Natural killer cell (primary cell): ENCODE measurements around the gene REEP1. TPM values are rescaled to one million over a fixed set of nuclear protein-coding genes. Genes with fewer than 3 reads are reported as not detected.

Source experiments
- ATAC-seq, 3 donors: fragments of 150-1000 bp in 2 of 3; fragments of 200-7000 bp in 1 of 3; cut with Tn5 transposase; 1 replicate in 1 of 3; 2 replicates in 2 of 3; pipeline ENCODE4 v1.10.0; 2021; ENCODE audit warnings: mild to moderate bottlenecking in 2 of 3, moderate library complexity in 2 of 3
- DNase-seq, 2 donors: peaks; one replicate each; pipeline versions ENCODE4 v3.0.0 to v3.0.0-alpha.2; 2013 to 2021; ENCODE audit warnings: mixed read lengths in 1 of 2
- H3K27ac ChIP-seq: one replicate; pipeline ENCODE4 v1.5.1; 2013; ENCODE audit warnings: mild to moderate bottlenecking, low read length
- H3K27me3 ChIP-seq: one replicate; pipeline ENCODE4 v1.6.1; 2013; ENCODE audit warnings: low read length; ENCODE audit not compliant: control insufficient read depth, insufficient read depth
- H3K36me3 ChIP-seq: one replicate; pipeline ENCODE4 v1.6.1; 2013; ENCODE audit warnings: low read length; ENCODE audit not compliant: control insufficient read depth, insufficient read depth
- H3K4me1 ChIP-seq: one replicate; pipeline ENCODE4 v1.6.1; 2013; ENCODE audit warnings: low read length; ENCODE audit not compliant: control insufficient read depth, insufficient read depth
- H3K4me3 ChIP-seq: one replicate; pipeline ENCODE4 v1.5.1; 2013; ENCODE audit warnings: low read length
- H3K9me3 ChIP-seq: one replicate; pipeline ENCODE4 v1.6.1; 2013; ENCODE audit warnings: low read length; ENCODE audit not compliant: control insufficient read depth, insufficient read depth
- H3K27ac Mint-ChIP-seq, 2 donors: one replicate each; pipeline ENCODE4 v1.8.0; 2022; ENCODE audit warnings: mild to moderate bottlenecking in 2 of 2, mixed read lengths in 2 of 2, moderate library complexity in 1 of 2
- H3K27me3 Mint-ChIP-seq, 2 donors: one replicate each; pipeline ENCODE4 v1.8.0; 2022; ENCODE audit warnings: low read depth in 2 of 2, mixed read lengths in 2 of 2
- H3K36me3 Mint-ChIP-seq: one replicate; pipeline ENCODE4 v1.8.0; 2022; ENCODE audit warnings: mixed read lengths
- H3K4me1 Mint-ChIP-seq, 2 donors: one replicate each; pipeline ENCODE4 v1.8.0; 2022; ENCODE audit warnings: mixed read lengths in 2 of 2
- H3K4me3 Mint-ChIP-seq: one replicate; pipeline ENCODE4 v1.8.0; 2022; ENCODE audit warnings: mild to moderate bottlenecking, moderate library complexity, mixed read lengths
- H3K9me3 Mint-ChIP-seq, 2 donors: one replicate each; pipeline ENCODE4 v1.8.0; 2022; ENCODE audit warnings: mixed read lengths in 2 of 2
- WGBS: methylation state at CpG from one replicate; pipeline ENCODE4 v1.1.7; 2013; ENCODE audit warnings: missing lambda C conversion rate; ENCODE audit not compliant: insufficient coverage; 5-methylcytosine and 5-hydroxymethylcytosine counted together
- intact Hi-C: fragments of 100-400 bp; cut with micrococcal nuclease; formaldehyde crosslinking; loops from one replicate; pipeline ENCODE4 v1.14.2; 2022
- total RNA-seq, 4 donors: library from RNA; stranded (reverse); fragments of 120-200 nt in 1 of 4; gene quantifications; one replicate each; pipeline versions ENCODE4 v1.2.3 to v1.2.4, GENCODE V29; 2013 to 2022
- TF ChIP-seq, protein P1 (sequence below): fragments of 200-600 bp; IDR thresholded peaks from one replicate; pipeline ENCODE4 v1.8.0; 2022; ENCODE audit warnings: antibody characterized with exemption

The REEP1 gene
- total RNA-seq, 3 donors from 2014 or later (not counting 1 experiment from before 2014, with no cell fraction given), result 0.10 TPM; not detected in 2

DNA sequence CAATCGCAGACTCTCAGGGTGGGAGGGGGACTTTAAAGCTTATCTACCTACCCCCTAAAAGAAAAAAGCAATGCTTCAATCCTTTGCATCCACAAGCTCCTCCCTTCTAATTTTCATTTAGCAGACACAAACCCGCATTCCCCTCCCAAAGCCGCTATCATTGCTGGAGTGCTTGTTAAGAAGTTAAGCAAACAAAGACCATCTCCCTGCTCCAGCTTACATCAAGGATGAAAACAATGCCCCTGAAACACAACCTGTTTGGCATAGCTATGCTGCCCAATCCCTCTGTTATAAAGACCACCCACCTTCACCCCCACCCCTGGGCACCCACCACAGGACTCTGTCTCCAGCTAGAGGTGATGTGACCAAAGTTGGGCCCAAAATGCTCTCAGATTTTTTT is 33.0 kb downstream of the REEP1 start:
- no peaks in the 10 kb centered on the region for H3K36me3 ChIP-seq
- Mint-ChIP-seq H3K36me3 (no peaks in the 10 kb centered on the region), H3K4me1 (no peaks in the 10 kb centered on the region), H3K4me3 (no peak overlapping the region), H3K27ac (no peak overlapping the region), H3K27me3 (peaks cover 24 to 60% of the 10 kb centered on the region in 2 donors), H3K9me3 (no peaks in the 10 kb centered on the region)
- H3K4me1 ChIP-seq, result no peaks in the 10 kb centered on the region
- H3K27ac ChIP-seq, result no peak overlapping the region
- no peaks in the 10 kb centered on the region for H3K9me3 ChIP-seq
- intact Hi-C loops, result no loop called here
- TF ChIP-seq, protein P1, sequence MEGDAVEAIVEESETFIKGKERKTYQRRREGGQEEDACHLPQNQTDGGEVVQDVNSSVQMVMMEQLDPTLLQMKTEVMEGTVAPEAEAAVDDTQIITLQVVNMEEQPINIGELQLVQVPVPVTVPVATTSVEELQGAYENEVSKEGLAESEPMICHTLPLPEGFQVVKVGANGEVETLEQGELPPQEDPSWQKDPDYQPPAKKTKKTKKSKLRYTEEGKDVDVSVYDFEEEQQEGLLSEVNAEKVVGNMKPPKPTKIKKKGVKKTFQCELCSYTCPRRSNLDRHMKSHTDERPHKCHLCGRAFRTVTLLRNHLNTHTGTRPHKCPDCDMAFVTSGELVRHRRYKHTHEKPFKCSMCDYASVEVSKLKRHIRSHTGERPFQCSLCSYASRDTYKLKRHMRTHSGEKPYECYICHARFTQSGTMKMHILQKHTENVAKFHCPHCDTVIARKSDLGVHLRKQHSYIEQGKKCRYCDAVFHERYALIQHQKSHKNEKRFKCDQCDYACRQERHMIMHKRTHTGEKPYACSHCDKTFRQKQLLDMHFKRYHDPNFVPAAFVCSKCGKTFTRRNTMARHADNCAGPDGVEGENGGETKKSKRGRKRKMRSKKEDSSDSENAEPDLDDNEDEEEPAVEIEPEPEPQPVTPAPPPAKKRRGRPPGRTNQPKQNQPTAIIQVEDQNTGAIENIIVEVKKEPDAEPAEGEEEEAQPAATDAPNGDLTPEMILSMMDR, result no peak
- DNase-seq (no peak), ATAC-seq (no peak)
- H3K27me3 ChIP-seq, result no peaks in the 10 kb centered on the region
- 94% methylated on average over 2 of the region's 3 CpGs for WGBS
- no peak overlapping the region for H3K4me3 ChIP-seq

DNA sequence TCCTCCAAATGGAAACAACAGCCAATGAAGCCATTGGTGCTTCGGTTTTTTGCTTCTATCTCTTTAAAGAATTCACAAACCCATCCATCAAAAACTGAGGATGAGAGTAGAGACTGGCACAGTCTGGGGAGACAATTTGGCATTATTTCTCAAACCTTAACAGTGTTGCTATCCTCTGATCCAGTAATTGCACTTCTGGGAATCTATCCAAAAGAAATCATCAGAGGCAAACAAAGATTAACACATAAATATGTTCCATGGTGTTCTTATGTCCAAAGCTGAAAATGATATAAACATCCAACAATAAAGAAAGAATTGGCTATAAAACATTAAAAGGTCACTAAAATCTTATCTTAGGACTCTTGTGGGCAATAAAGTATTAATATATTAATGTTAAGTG is 35.1 kb downstream of the REEP1 start:
- TF ChIP-seq, protein P1, result no peak
- intact Hi-C loops, result no loop called here
- no peak overlapping the region for H3K27ac ChIP-seq
- no peaks in the 10 kb centered on the region for H3K36me3 ChIP-seq
- no peaks in the 10 kb centered on the region for H3K36me3 Mint-ChIP-seq
- no peaks in the 10 kb centered on the region for H3K9me3 Mint-ChIP-seq
- ATAC-seq (no peak), DNase-seq (no peak)
- no peaks in the 10 kb centered on the region for H3K4me1 Mint-ChIP-seq
- no peak overlapping the region for H3K27ac Mint-ChIP-seq
- 78% methylated on average over 1 of the region's 1 CpG for WGBS
- no peaks in the 10 kb centered on the region for H3K27me3 ChIP-seq
- H3K27me3 Mint-ChIP-seq, result peaks cover 33 to 63% of the 10 kb centered on the region in 2 donors
- no peak overlapping the region for H3K4me3 ChIP-seq
- no peaks in the 10 kb centered on the region for H3K4me1 ChIP-seq
- no peaks in the 10 kb centered on the region for H3K9me3 ChIP-seq
- no peak overlapping the region for H3K4me3 Mint-ChIP-seq

DNA sequence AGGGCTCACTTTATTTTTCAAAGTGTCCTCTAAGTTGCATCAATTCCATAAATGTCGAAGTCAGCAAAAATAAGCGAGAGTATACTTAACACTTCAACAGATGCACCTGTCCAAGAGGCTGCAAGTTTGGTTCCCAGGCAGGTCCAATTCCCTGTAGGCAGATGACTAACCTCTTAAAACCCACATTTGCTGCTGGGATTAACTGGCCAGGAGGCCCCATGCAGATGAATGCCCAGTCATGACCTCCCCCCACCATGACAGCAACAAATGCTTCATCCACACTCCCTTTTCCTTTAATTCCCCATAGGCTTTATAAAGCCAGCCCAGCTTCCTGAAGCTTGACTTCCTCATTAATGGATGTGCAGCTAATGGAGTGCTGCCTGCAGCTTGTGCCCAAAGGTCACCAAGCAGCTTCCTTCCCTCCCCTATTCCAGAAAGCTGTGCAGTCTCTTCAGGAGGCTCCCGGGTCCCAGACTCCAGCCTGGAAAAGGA is 35.7 kb downstream of the REEP1 start:
- no peak overlapping the region for H3K4me3 Mint-ChIP-seq
- intact Hi-C loops, result no loop called here
- peaks cover 36 to 63% of the 10 kb centered on the region in 2 donors for H3K27me3 Mint-ChIP-seq
- TF ChIP-seq, protein P1, result no peak
- H3K9me3 ChIP-seq, result no peaks in the 10 kb centered on the region
- no peak overlapping the region for H3K27ac ChIP-seq
- WGBS, result 86% methylated on average over 3 of the region's 3 CpGs
- no peaks in the 10 kb centered on the region for H3K36me3 Mint-ChIP-seq
- H3K9me3 Mint-ChIP-seq, result no peaks in the 10 kb centered on the region
- DNase-seq (no peak), ATAC-seq (no peak)
- no peaks in the 10 kb centered on the region for H3K4me1 Mint-ChIP-seq
- no peaks in the 10 kb centered on the region for H3K27me3 ChIP-seq
- H3K4me3 ChIP-seq, result no peak overlapping the region
- no peak overlapping the region for H3K27ac Mint-ChIP-seq
- H3K36me3 ChIP-seq, result no peaks in the 10 kb centered on the region
- H3K4me1 ChIP-seq, result no peaks in the 10 kb centered on the region

DNA sequence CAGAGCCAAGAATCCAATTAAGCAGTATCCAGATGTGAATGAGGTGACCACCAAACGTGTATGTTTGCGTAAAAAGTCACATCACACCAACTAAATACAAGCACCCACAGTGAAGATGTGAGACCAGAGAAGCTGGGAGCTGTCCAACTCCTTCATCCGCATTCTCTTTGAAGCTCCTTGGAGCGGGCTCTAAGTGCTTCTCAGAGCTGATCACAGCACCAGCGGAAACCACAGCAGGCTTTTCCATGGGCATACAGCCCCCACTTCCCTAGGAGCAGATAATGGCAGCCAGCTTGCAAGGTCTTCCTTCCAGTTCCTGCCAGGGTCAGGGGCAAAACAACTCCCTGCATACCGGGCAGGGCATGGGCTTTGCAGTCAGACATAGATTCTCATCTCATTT is 36.4 kb downstream of the REEP1 start:
- ATAC-seq, result no peak
- H3K27me3 ChIP-seq, result no peaks in the 10 kb centered on the region
- TF ChIP-seq, protein P1, result no peak
- no peaks in the 10 kb centered on the region for H3K36me3 ChIP-seq
- no peak for DNase-seq
- no peaks in the 10 kb centered on the region for H3K36me3 Mint-ChIP-seq
- H3K4me1 Mint-ChIP-seq, result no peaks in the 10 kb centered on the region
- intact Hi-C loops, result no loop called here
- H3K27ac Mint-ChIP-seq, result no peak overlapping the region
- WGBS, result 65% methylated on average over 6 of the region's 6 CpGs
- no peak overlapping the region for H3K4me3 ChIP-seq
- H3K27ac ChIP-seq, result no peak overlapping the region
- H3K4me1 ChIP-seq, result no peaks in the 10 kb centered on the region
- H3K4me3 Mint-ChIP-seq, result no peak overlapping the region
- no peaks in the 10 kb centered on the region for H3K9me3 Mint-ChIP-seq
- H3K9me3 ChIP-seq, result no peaks in the 10 kb centered on the region
- peaks cover 36 to 58% of the 10 kb centered on the region in 2 donors for H3K27me3 Mint-ChIP-seq
